ENCODE data around the gene PKP3. TPM values are rescaled to one million over a fixed set of nuclear protein-coding genes. Genes with fewer than 3 reads are reported as not detected.

PKP3 gene
- total and polyA plus RNA-seq, 9 of the 15 experiments (the other 6 are each of a cell fraction or from before 2014, with no cell fraction given) = 0.11 to 110 (median 30.7) TPM

DNA sequence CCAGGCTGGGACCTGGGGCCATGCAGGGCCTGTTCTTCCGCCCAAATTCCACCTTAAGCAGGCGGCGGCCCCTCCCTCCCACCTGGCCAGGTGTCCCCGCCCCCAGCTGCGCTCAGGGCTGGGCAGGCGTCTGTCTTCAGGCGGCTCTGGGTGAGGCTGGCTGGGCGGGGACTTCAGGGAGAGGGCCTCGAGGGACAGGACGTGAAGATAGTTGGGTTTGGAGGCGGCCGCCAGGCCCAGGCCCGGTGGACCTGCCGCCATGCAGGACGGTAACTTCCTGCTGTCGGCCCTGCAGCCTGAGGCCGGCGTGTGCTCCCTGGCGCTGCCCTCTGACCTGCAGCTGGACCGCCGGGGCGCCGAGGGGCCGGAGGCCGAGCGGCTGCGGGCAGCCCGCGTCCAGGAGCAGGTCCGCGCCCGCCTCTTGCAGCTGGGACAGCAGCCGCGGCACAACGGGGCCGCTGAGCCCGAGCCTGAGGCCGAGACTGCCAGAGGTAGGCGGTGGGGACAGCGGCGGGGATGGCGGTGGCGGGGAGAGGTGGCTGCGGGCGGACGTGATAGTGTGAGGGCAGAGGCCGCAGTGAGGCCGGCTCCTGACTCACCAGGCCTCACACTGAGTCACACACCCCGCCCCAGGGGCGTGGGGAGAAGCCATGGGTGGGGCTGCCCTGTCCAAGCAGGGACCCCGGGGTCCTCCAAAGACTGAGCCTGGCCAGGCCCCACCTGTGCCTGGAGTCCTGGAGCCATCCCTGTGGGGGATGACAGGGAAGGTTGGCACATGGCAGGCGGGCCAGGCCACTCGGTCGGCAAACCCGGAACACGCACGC, at the start of gene PKP3 (continued):
- 0 out of 2 replicates have a peak, but pooled peaks have one; percentile 11 for TF ChIP-seq PML (IDR thresholded peaks at IDR 0.05; ENCODE audit: low read length)
- no peak for TF ChIP-seq ZNF444 (CRISPR knock-in tag; IDR thresholded peaks at IDR 0.05)
- no peak for TF ChIP-seq BHLHE40 (IDR thresholded peaks at IDR 0.05; ENCODE audit: low read length)
- TF ChIP-seq, protein P1, sequence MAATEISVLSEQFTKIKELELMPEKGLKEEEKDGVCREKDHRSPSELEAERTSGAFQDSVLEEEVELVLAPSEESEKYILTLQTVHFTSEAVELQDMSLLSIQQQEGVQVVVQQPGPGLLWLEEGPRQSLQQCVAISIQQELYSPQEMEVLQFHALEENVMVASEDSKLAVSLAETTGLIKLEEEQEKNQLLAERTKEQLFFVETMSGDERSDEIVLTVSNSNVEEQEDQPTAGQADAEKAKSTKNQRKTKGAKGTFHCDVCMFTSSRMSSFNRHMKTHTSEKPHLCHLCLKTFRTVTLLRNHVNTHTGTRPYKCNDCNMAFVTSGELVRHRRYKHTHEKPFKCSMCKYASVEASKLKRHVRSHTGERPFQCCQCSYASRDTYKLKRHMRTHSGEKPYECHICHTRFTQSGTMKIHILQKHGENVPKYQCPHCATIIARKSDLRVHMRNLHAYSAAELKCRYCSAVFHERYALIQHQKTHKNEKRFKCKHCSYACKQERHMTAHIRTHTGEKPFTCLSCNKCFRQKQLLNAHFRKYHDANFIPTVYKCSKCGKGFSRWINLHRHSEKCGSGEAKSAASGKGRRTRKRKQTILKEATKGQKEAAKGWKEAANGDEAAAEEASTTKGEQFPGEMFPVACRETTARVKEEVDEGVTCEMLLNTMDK (IDR thresholded peaks at IDR 0.05; ENCODE audit: borderline replicate concordance, insufficient read depth, low read depth, low read length, poor library complexity, severe bottlenecking) = no peak
- no peak for TF ChIP-seq XRCC3 (IDR thresholded peaks at IDR 0.05)
- TF ChIP-seq ZNF3 (CRISPR knock-in tag; IDR thresholded peaks at IDR 0.05) = no peak
- TF ChIP-seq ARID1B (IDR thresholded peaks at IDR 0.05) = peak; percentile 68
- no peak for TF ChIP-seq LARP7 (IDR thresholded peaks at IDR 0.05)
- TF ChIP-seq ZBTB7A (IDR thresholded peaks at IDR 0.05; ENCODE audit: borderline replicate concordance, control insufficient read depth, low read depth, low read length) = peak; percentile 94
- TF ChIP-seq NONO (IDR thresholded peaks at IDR 0.05; ENCODE audit: low read depth in 2 of 2, low read length in 1 of 2) = peak; percentile 24 to 66; a peak in 3 of 4 replicates
- peak; percentile 50; the same call in 1 of the 2 replicates for TF ChIP-seq CTBP1 (IDR thresholded peaks at IDR 0.05; ENCODE audit: borderline replicate concordance)
- TF ChIP-seq NUFIP1 (IDR thresholded peaks at IDR 0.05; ENCODE audit: partially characterized antibody) = no peak
- 0 out of 2 replicates have a peak, but pooled peaks have one; percentile 55 for TF ChIP-seq JUNB (CRISPR knock-in tag; conservative IDR thresholded peaks at IDR 0.05)
- TF ChIP-seq KDM5B (IDR thresholded peaks at IDR 0.05; ENCODE audit: insufficient replicate concordance, low read depth, low read length) = peak; percentile 66
- TF ChIP-seq, protein P2, sequence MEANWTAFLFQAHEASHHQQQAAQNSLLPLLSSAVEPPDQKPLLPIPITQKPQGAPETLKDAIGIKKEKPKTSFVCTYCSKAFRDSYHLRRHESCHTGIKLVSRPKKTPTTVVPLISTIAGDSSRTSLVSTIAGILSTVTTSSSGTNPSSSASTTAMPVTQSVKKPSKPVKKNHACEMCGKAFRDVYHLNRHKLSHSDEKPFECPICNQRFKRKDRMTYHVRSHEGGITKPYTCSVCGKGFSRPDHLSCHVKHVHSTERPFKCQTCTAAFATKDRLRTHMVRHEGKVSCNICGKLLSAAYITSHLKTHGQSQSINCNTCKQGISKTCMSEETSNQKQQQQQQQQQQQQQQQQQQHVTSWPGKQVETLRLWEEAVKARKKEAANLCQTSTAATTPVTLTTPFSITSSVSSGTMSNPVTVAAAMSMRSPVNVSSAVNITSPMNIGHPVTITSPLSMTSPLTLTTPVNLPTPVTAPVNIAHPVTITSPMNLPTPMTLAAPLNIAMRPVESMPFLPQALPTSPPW (CRISPR knock-in tag; IDR thresholded peaks at IDR 0.05) = peak; percentile 73; the same call in 1 of the 2 replicates
- TF ChIP-seq MXI1 (IDR thresholded peaks at IDR 0.05; ENCODE audit: low read depth, low read length) = peak; percentile 28; the same call in 1 of the 2 replicates
- TF ChIP-seq TAL1 (IDR thresholded peaks at IDR 0.05) = no peak
- peak; percentile 66; the same call in 1 of the 2 replicates for TF ChIP-seq SUPT5H (IDR thresholded peaks at IDR 0.05)
- peak; percentile 31; the same call in 1 of the 2 replicates for TF ChIP-seq ETV1 (tag; conservative IDR thresholded peaks at IDR 0.05; ENCODE audit: low read depth)
- TF ChIP-seq TCF3 (CRISPR knock-in tag; IDR thresholded peaks at IDR 0.05) = 0 out of 2 replicates have a peak, but pooled peaks have one; percentile 18
- peak; percentile 88 for TF ChIP-seq U2AF1 (optimal IDR thresholded peaks at IDR 0.05; ENCODE audit: low read depth, low read length)
- peak; percentile 44 for TF ChIP-seq MEIS2 (IDR thresholded peaks at IDR 0.05; ENCODE audit: partially characterized antibody)
- TF ChIP-seq FIP1L1 (IDR thresholded peaks at IDR 0.05; ENCODE audit: low read depth, low read length, poor library complexity, severe bottlenecking) = peak; percentile 67
- peak; percentile 26 for TF ChIP-seq RBM22 (IDR thresholded peaks at IDR 0.05; ENCODE audit: low read depth, low read length, poor library complexity, severe bottlenecking)
- peak; percentile 68 for TF ChIP-seq RBBP5 (IDR thresholded peaks at IDR 0.05; ENCODE audit: borderline replicate concordance, insufficient read depth, low read length, poor library complexity, severe bottlenecking)
- TF ChIP-seq TRIM24 (IDR thresholded peaks at IDR 0.05) = 0 out of 4 replicates have a peak, but pooled peaks of 1 of the 2 experiments have one; percentile 16

Measured in K562 (cell line).